SK-MEL-5 (cell line): ENCODE results near the gene ITPA. TPM values are rescaled to one million over a fixed set of nuclear protein-coding genes. Genes with fewer than 3 reads are reported as not detected.

Experiments
- DNase-seq: peaks from one replicate; pipeline ENCODE4 v3.0.0-alpha.2; 2016; ENCODE audit warnings: low read depth, low spot score
- in situ Hi-C: cut with HindIII; loops from 2 replicates; pipeline ENCODE4 v1.10.0; 2016; ENCODE audit warnings: low sequenced_read_pairs, high pct_unique_total_duplicates, low pct_unique_long_range_greater_than_20kb
- total RNA-seq: library from RNA; depleted of rRNA; stranded (reverse); fragments of >200 nt; shearing (Covaris generic); gene quantifications from 2 replicates; pipeline ENCODE4 v1.2.3, GENCODE V29; 2014

The ITPA gene
- total RNA-seq, 1 experiment from 2014 or later = 158 TPM

- DNase-seq = no peak
- in situ Hi-C loops = no loop called here
These were observed 13.6 kb downstream of the ITPA start for GRCh38 chr20:3222635-3223600.

DNA sequence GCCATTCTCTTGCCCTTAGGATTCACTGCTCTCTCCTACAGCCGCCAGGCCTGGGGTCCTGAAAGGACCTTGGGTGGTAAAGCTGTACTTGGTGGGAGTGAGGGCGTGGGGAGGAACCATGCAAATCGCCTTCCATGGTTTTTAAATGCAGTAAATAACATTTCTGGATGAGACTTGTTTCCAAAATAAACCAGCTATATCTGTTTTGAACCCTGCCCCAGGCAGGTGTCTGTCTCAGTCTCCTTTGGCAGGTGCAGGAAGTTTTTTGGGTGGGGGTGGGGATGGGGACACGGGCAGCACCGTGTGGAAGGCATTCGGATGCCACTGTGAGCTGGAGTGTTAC is 14.3 kb downstream of the ITPA start:
- no peak for DNase-seq
- in situ Hi-C loops = no loop called here

- DNase-seq = no peak
- in situ Hi-C loops = no loop called here
These were observed 14.8 kb downstream of the ITPA start for GRCh38 chr20:3223994-3224680.

GRCh38 chr20:3224681-3225421 is 15.6 kb downstream of the ITPA start:
- DNase-seq = no peak
- in situ Hi-C loops = no loop called here

- in situ Hi-C loops = no loop called here
- no peak for DNase-seq
These were observed 16.8 kb downstream of the ITPA start for GRCh38 chr20:3226093-3226492.

- no peak for DNase-seq
- in situ Hi-C loops = no loop called here
These were observed 17.6 kb downstream of the ITPA start for GRCh38 chr20:3226864-3227263.

DNA sequence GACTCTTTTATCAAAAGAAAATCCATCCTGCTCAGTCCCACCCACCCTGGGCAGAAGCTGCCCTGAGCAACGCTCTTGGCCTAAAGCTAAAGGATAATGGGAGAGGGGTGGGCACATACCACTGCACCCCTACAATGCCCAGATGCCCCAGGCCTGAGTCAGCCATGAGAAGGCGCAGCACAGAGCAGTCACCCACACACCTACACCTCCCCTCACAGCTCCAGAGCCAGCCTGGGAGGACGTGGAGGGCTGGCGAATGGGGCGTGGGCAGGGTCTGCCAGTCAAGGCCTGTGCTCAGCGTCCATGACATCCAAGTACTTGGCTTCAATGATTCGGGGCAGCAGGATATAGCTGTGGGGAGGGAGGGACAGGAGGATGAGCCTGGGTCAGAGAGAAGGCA is 18.2 kb downstream of the ITPA start:
- DNase-seq = no peak
- in situ Hi-C loops = no loop called here

DNA sequence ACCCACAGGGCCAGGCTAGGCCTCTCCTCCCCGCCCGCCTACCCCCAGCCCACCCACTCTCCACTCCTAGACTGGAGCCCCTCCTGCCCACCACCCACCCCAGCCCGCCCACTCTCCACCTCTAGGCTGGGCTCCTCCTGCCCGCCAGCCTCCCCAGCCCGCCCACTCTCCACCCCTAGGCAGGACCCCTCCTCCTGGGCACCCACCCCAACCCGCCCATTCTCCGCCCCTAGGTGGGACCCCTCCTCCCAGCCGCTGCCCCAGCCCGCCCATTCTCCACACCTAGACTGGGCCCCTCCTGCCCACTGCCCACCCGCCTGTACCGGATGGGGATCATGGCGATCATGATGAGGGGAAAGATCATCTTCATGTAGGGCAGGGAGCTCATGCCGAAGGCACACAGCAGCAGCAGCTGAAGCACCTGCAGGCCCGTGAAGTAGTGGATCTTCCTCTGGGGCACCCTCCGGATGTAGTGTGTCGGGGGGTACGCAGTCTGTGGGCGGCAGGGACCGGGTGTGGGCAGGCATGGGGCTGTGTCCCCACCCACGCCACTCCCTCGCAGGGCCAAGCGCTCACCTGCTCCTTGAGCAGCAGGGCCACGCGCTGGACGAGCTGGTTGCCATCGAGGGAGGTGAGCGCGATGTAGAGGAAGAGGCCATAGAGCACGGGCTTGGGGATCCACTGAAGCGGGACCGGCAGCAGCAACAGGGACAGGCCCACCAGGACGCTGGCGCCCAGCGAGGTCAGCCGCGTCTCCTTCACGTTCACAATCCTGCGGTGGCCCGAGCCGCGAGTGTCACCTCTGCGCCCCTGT is 18.8 kb downstream of the ITPA start:
- in situ Hi-C loops = no loop called here
- no peak for DNase-seq

DNA sequence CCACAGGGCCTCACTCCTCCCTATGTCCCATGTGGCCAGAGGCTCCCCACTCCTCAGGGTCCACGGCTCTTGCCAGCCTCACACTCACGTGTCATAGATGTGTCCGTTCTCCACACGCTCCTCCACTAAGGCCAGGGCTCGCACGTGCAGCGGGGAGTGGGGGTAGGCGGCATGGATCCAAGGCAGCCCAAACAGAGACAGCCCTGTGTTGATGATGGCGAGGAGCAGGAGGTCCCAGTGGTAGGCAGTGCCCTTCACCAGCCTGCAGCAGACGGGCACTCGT is 19.4 kb downstream of the ITPA start:
- in situ Hi-C loops = no loop called here
- DNase-seq = no peak

DNA sequence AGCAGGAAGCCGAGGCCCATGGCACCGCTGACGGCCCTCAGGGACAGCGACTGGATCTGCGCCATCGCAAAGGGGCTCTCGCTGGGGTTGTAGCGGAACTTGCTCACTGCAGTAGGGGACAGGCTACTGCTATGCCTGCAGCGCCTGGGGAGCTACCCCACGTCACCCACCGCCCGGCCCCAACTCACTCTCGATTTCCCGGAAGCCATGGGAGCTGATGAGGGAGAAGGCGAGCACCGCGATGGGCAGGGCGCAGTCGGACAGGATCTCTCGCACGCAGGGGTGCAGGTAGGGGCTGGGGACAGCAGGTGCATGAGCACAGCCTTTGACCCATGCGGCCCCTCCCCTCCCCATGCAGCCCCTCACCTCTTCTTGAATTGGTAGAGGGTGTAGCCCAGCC is 19.9 kb downstream of the ITPA start:
- DNase-seq = no peak
- in situ Hi-C loops = no loop called here

GRCh38 chr20:3229798-3230197 is 20.5 kb downstream of the ITPA start:
- DNase-seq = no peak
- in situ Hi-C loops = no loop called here

DNA sequence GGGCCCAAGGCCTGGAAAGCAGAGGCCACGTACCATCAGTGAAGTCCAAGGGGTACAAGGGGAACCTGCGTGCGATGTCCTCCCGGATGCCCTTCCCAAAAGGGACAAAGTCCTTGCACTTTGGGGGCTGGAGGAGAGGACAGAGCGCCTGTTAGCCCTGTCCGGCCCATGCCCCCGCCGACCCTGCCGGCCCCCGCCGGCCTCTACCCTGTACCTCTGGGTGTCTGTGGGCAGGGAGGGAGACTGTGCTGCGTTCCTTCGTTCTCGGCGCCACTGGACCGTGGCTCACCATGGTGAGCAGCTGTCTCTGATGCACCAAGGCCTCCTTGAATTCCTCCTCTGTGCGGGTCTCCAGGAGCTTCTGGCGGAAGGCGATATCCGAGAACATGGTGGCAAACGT is 21.8 kb downstream of the ITPA start:
- in situ Hi-C loops = no loop called here
- DNase-seq = no peak

- in situ Hi-C loops = no loop called here
These were observed 22.7 kb downstream of the ITPA start for GRCh38 chr20:3231889-3232588.

GRCh38 chr20:3233131-3233990 is 24.1 kb downstream of the ITPA start:
- no peak for DNase-seq
- in situ Hi-C loops = no loop called here

More at GRCh38 chr20:3231889-3232588, 22.7 kb downstream of the ITPA start:
- no peak for DNase-seq

GRCh38 chr20:3233991-3234498 is 24.7 kb downstream of the ITPA start:
- in situ Hi-C loops = no loop called here
- no peak for DNase-seq

GRCh38 chr20:3235666-3236324 is 26.5 kb downstream of the ITPA start:
- in situ Hi-C loops = no loop called here
- DNase-seq = no peak
